AG09309 (cell line): ENCODE measurements around the gene NANP.
"Not testable (repeated sequence)": the region's sequence is repeated elsewhere in the genome, so short reads cannot be mapped to it uniquely, and the experiment has no call there.

ENCODE experiments used
- DNase-seq: peaks from one replicate; pipeline ENCODE4 v3.0.0-alpha.2; 2010; ENCODE audit warnings: low read depth
- H3K4me3 ChIP-seq: 2 replicates; pipeline ENCODE4 v1.5.1; 2011; ENCODE audit warnings: mild to moderate bottlenecking, low read depth, low read length, moderate library complexity; ENCODE audit not compliant: control insufficient read depth
- CTCF ChIP-seq: IDR thresholded peaks from 2 replicates; pipeline ENCODE4 v1.5.1; 2011; ENCODE audit warnings: mild to moderate bottlenecking, low read depth, low read length, inconsistent platforms; ENCODE audit not compliant: insufficient read depth, control insufficient read depth; ENCODE audit errors: missing control alignments

Gene NANP

GRCh38 chr20:25588491-25588890 lies 35.3 kb downstream of the NANP start:
- H3K4me3 ChIP-seq, result no peak overlapping the region
- no peak for DNase-seq
- no peak for TF ChIP-seq CTCF

GRCh38 chr20:25587536-25587935 lies 36.3 kb downstream of the NANP start:
- no peak overlapping the region for H3K4me3 ChIP-seq
- TF ChIP-seq CTCF, result no peak
- no peak for DNase-seq

- no peak overlapping the region for H3K4me3 ChIP-seq
- DNase-seq, result no peak
- TF ChIP-seq CTCF, result no peak
Observed at GRCh38 chr20:25586877-25587276, 36.9 kb downstream of the NANP start.

GRCh38 chr20:25584905-25585704 lies 38.7 kb downstream of the NANP start, which contains the start of gene NINL:
TSS of gene NINL (minus strand) at chr20:25585531. CDS start at chr20:25526587, 58,944 bp downstream.
- TF ChIP-seq CTCF, result no peak
- peak within 1 kb of the TSS; percentile 50 for H3K4me3 ChIP-seq
- DNase-seq, result no peak

- DNase-seq, H3K4me3 ChIP-seq: not testable (repeated sequence)
Observed at GRCh38 chr20:25583607-25584006, 40.2 kb downstream of the NANP start.

- no peak for DNase-seq
- H3K4me3 ChIP-seq, result no peak overlapping the region
- no peak for TF ChIP-seq CTCF
Observed at GRCh38 chr20:25580711-25581110, 43.1 kb downstream of the NANP start.

- no peak for TF ChIP-seq CTCF
- H3K4me3 ChIP-seq, result no peak overlapping the region
- no peak for DNase-seq
Observed at GRCh38 chr20:25579081-25579770, 44.6 kb downstream of the NANP start.
